ENCODE data around the gene PLXNA4. TPM values are rescaled to one million over a fixed set of nuclear protein-coding genes. Genes with fewer than 3 reads are reported as not detected.

The PLXNA4 gene
- total and polyA plus RNA-seq, 2 donors (not counting 1 experiment from before 2014, with no cell fraction given), result not detected

GRCh38 chr7:132333301-132333700, 243.0 kb downstream of the PLXNA4 start:
- intact Hi-C loops (cut with micrococcal nuclease), result no loop called here
- POLR2A ChIA-PET, result no interaction called here
- ATAC-seq (ENCODE audit: low read depth) (no peak), DNase-seq (no peak)
- no peaks in the 10 kb centered on the region for H3K4me1 ChIP-seq (ENCODE audit: control insufficient read depth in 2 of 2, insufficient read depth in 2 of 2, low read length in 2 of 2)
- CTCF ChIA-PET, result no interaction called here
- no peak overlapping the region for H3K27ac ChIP-seq (ENCODE audit: low read length in 2 of 2)
- H3K4me2 ChIP-seq (replicated peaks; ENCODE audit: low read depth, low read length, poor library complexity, severe bottlenecking), result no peak overlapping the region
- no peaks in the 10 kb centered on the region for H3K36me3 ChIP-seq (replicated peaks in 1 of 2; ENCODE audit: control extremely low read depth in 1 of 2, control insufficient read depth in 1 of 2, extremely low read depth in 1 of 2, insufficient read depth in 2 of 2, low read length in 1 of 2)
- no peaks in the 10 kb centered on the region for H3K4me1 Mint-ChIP-seq
- H3K4me3 Mint-ChIP-seq, result no peak overlapping the region
- WGBS (ENCODE audit: insufficient coverage), result no CpG with 5 or more reads among the region's 2 CpGs
- peaks cover 0 to 6% (median 0%) of the 10 kb centered on the region in 3 donors for H3K9me3 ChIP-seq (ENCODE audit: control extremely low read depth in 1 of 3, control insufficient read depth in 2 of 3, insufficient read depth in 1 of 3, low read length in 2 of 3)
- H3K9me3 Mint-ChIP-seq (ENCODE audit: insufficient read depth), result no peaks in the 10 kb centered on the region
- H3K27me3 ChIP-seq (replicated peaks in 1 of 4; ENCODE audit: control extremely low read depth in 1 of 4, control insufficient read depth in 3 of 4, insufficient read depth in 4 of 4, low read length in 3 of 4), result no peaks in the 10 kb centered on the region
- TF ChIP-seq CTCF (IDR thresholded peaks at IDR 0.05) (no peak), EZH2 (IDR thresholded peaks at IDR 0.05; ENCODE audit: borderline replicate concordance, insufficient read depth, low read depth, low read length, poor library complexity, severe bottlenecking) (no peak)
- H2AFZ ChIP-seq (ENCODE audit: insufficient read depth, low read depth, low read length, poor library complexity, severe bottlenecking), result no peak overlapping the region
- H4K20me1 ChIP-seq (ENCODE audit: control insufficient read depth, insufficient read depth, low read length, poor library complexity, severe bottlenecking), result no peaks in the 10 kb centered on the region
- no peak overlapping the region for H3K9ac ChIP-seq (ENCODE audit: low read length)
- no peak overlapping the region for H3K27ac Mint-ChIP-seq
- no peaks in the 10 kb centered on the region for H3K79me2 ChIP-seq (ENCODE audit: control insufficient read depth, insufficient read depth, low read length)
- peaks cover 6% of the 10 kb centered on the region for H3K27me3 Mint-ChIP-seq
- H3K4me3 ChIP-seq (ENCODE audit: control extremely low read depth in 1 of 5, extremely low read depth in 1 of 5, insufficient read depth in 1 of 5, low read depth in 2 of 5, low read length in 4 of 5), result no peak overlapping the region

GRCh38 chr7:132328760-132329159, 247.5 kb downstream of the PLXNA4 start:
- Mint-ChIP-seq H3K4me1 (no peaks in the 10 kb centered on the region), H3K4me3 (no peak overlapping the region), H3K27me3 (peaks cover 10% of the 10 kb centered on the region), H3K27ac (no peak overlapping the region), H3K9me3 (ENCODE audit: insufficient read depth) (no peaks in the 10 kb centered on the region)
- H3K9me3 ChIP-seq (ENCODE audit: control extremely low read depth in 1 of 3, control insufficient read depth in 2 of 3, insufficient read depth in 1 of 3, low read length in 2 of 3), result peaks cover 0 to 11% (median 0%) of the 10 kb centered on the region in 3 donors
- ATAC-seq (ENCODE audit: low read depth), result no peak
- H2AFZ ChIP-seq (ENCODE audit: insufficient read depth, low read depth, low read length, poor library complexity, severe bottlenecking), result no peak overlapping the region
- intact Hi-C loops (cut with micrococcal nuclease), result no loop called here
- H3K9ac ChIP-seq (ENCODE audit: low read length), result no peak overlapping the region
- no peaks in the 10 kb centered on the region for H4K20me1 ChIP-seq (ENCODE audit: control insufficient read depth, insufficient read depth, low read length, poor library complexity, severe bottlenecking)
- no peak overlapping the region for H3K4me2 ChIP-seq (replicated peaks; ENCODE audit: low read depth, low read length, poor library complexity, severe bottlenecking)
- 87% methylated on average over 4 of the region's 5 CpGs for WGBS (ENCODE audit: insufficient coverage)
- ChIA-PET CTCF (no interaction called here), POLR2A (no interaction called here)
- DNase-seq, result no peak
- no peak overlapping the region for H3K27ac ChIP-seq (ENCODE audit: low read length in 2 of 2)
- no peaks in the 10 kb centered on the region for H3K27me3 ChIP-seq (replicated peaks in 1 of 4; ENCODE audit: control extremely low read depth in 1 of 4, control insufficient read depth in 3 of 4, insufficient read depth in 4 of 4, low read length in 3 of 4)
- no peak for TF ChIP-seq EZH2 (IDR thresholded peaks at IDR 0.05; ENCODE audit: borderline replicate concordance, insufficient read depth, low read depth, low read length, poor library complexity, severe bottlenecking)
- no peaks in the 10 kb centered on the region for H3K36me3 ChIP-seq (replicated peaks in 1 of 2; ENCODE audit: control extremely low read depth in 1 of 2, control insufficient read depth in 1 of 2, extremely low read depth in 1 of 2, insufficient read depth in 2 of 2, low read length in 1 of 2)
- no peaks in the 10 kb centered on the region for H3K4me1 ChIP-seq (ENCODE audit: control insufficient read depth in 2 of 2, insufficient read depth in 2 of 2, low read length in 2 of 2)
- H3K79me2 ChIP-seq (ENCODE audit: control insufficient read depth, insufficient read depth, low read length), result no peaks in the 10 kb centered on the region
- no peak overlapping the region for H3K4me3 ChIP-seq (ENCODE audit: control extremely low read depth in 1 of 5, extremely low read depth in 1 of 5, insufficient read depth in 1 of 5, low read depth in 2 of 5, low read length in 4 of 5)

Measured in B cell (primary cell).